WTC11 (cell line): ENCODE results near the gene NFATC3. TPM values are rescaled to one million over a fixed set of nuclear protein-coding genes. Genes with fewer than 3 reads are reported as not detected.

Source experiments
- ATAC-seq: fragments of 200-7000 bp; cut with Tn5 transposase; 2 replicates; pipeline ENCODE4 v1.10.0; 2021; ENCODE audit warnings: mild to moderate bottlenecking, moderate library complexity
- CTCF ChIA-PET: fragments of 300-600 bp; sonication (Branson Sonifier 250); formaldehyde crosslinking; loops from one replicate; lab custom pipeline; 2021; ENCODE audit warnings: antibody characterized with exemption; lab: Charles Lee
- POLR2A ChIA-PET: fragments of 350-600 bp; sonication (Branson Sonifier 250); formaldehyde crosslinking; loops from one replicate; lab custom pipeline; 2021; ENCODE audit warnings: antibody characterized with exemption; lab: Charles Lee
- DNase-seq: peaks from one replicate; pipeline ENCODE4 v3.0.0; 2021; ENCODE audit warnings: low spot score
- H3K27ac Mint-ChIP-seq: 2 replicates; pipeline ENCODE4 v1.8.0; 2021; ENCODE audit warnings: mixed read lengths
- H3K27me3 Mint-ChIP-seq: 2 replicates; pipeline ENCODE4 v1.8.0; 2021; ENCODE audit warnings: low read depth, mild to moderate bottlenecking, moderate library complexity, mixed read lengths
- H3K36me3 Mint-ChIP-seq: 2 replicates; pipeline ENCODE4 v1.8.0; 2021; ENCODE audit warnings: mixed read lengths
- H3K4me1 Mint-ChIP-seq: 2 replicates; pipeline ENCODE4 v1.8.0; 2022; ENCODE audit warnings: mixed read lengths
- H3K4me3 Mint-ChIP-seq: 2 replicates; pipeline ENCODE4 v1.8.0; 2021; ENCODE audit warnings: mild to moderate bottlenecking, moderate library complexity, mixed read lengths
- H3K9me3 Mint-ChIP-seq: 2 replicates; pipeline ENCODE4 v1.8.0; 2021; ENCODE audit warnings: mixed read lengths
- ATF1 ChIP-seq: sonication (generic); formaldehyde crosslinking; IDR thresholded peaks from 2 replicates; pipeline ENCODE4 v1.8.1; 2023; ENCODE audit warnings: mild to moderate bottlenecking, moderate library complexity, missing genetic modification reagents
- CREB1 ChIP-seq: sonication (generic); formaldehyde crosslinking; IDR thresholded peaks from 2 replicates; pipeline ENCODE4 v1.8.0; 2023; ENCODE audit warnings: mild to moderate bottlenecking, missing genetic modification reagents
- ELF4 ChIP-seq: sonication (generic); formaldehyde crosslinking; IDR thresholded peaks from 2 replicates; pipeline ENCODE4 v1.8.1; 2022; ENCODE audit warnings: low read depth, mild to moderate bottlenecking, moderate library complexity, missing genetic modification reagents
- FOXJ3 ChIP-seq: sonication (generic); formaldehyde crosslinking; IDR thresholded peaks from 2 replicates; pipeline ENCODE4 v1.9.0; 2021; ENCODE audit warnings: missing genetic modification reagents, mild to moderate bottlenecking, borderline replicate concordance
- GABPB1 ChIP-seq: sonication (generic); formaldehyde crosslinking; IDR thresholded peaks from 2 replicates; pipeline ENCODE4 v1.8.1; 2023; ENCODE audit warnings: mild to moderate bottlenecking, missing genetic modification reagents
- IRF2 ChIP-seq: sonication (generic); formaldehyde crosslinking; IDR thresholded peaks from 2 replicates; pipeline ENCODE4 v1.8.0; 2022; ENCODE audit warnings: low read depth, missing genetic modification reagents, borderline replicate concordance
- MXD4 ChIP-seq: fragments of 250-450 bp; sonication (Bioruptor Pico); IDR thresholded peaks from 2 replicates; pipeline ENCODE4 v1.8.0; 2021; ENCODE audit warnings: mild to moderate bottlenecking, moderate library complexity, borderline replicate concordance
- NR2C2 ChIP-seq: sonication (generic); formaldehyde crosslinking; IDR thresholded peaks from 2 replicates; pipeline ENCODE4 v1.8.0; 2022; ENCODE audit warnings: mild to moderate bottlenecking, missing genetic modification reagents
- NR3C1 ChIP-seq: sonication (generic); formaldehyde crosslinking; conservative IDR thresholded peaks from 2 replicates; pipeline ENCODE4 v1.8.1; 2023; ENCODE audit warnings: low read depth, mild to moderate bottlenecking, missing genetic modification reagents
- RORB ChIP-seq: fragments of 250-450 bp; sonication (Bioruptor Pico); IDR thresholded peaks from 2 replicates; pipeline ENCODE4 v1.9.0; 2021; ENCODE audit warnings: mild to moderate bottlenecking
- SOX15 ChIP-seq: fragments of 250-450 bp; sonication (Bioruptor Pico); IDR thresholded peaks from 2 replicates; pipeline ENCODE4 v1.9.0; 2021; ENCODE audit warnings: mild to moderate bottlenecking
- ZNF416 ChIP-seq: fragments of 250-450 bp; sonication (Bioruptor Pico); IDR thresholded peaks from 2 replicates; pipeline ENCODE4 v1.9.0; 2021; ENCODE audit warnings: mild to moderate bottlenecking, inconsistent platforms
- total RNA-seq: library from RNA; stranded (reverse); gene quantifications from 3 replicates; pipeline ENCODE4 v1.2.3, GENCODE V29; 2021
- TF ChIP-seq, protein P1 (sequence below): fragments of 250-450 bp; sonication (Bioruptor Pico); IDR thresholded peaks from 2 replicates; pipeline ENCODE4 v1.9.0; 2021; ENCODE audit warnings: mild to moderate bottlenecking
- TF ChIP-seq, protein P2 (sequence below): sonication (generic); formaldehyde crosslinking; IDR thresholded peaks from 2 replicates; pipeline ENCODE4 v1.8.1; 2022; ENCODE audit warnings: low read depth, missing genetic modification reagents, borderline replicate concordance
- TF ChIP-seq, protein P3 (sequence below): sonication (generic); formaldehyde crosslinking; IDR thresholded peaks from 2 replicates; pipeline ENCODE4 v1.8.0; 2022; ENCODE audit warnings: mild to moderate bottlenecking, missing genetic modification reagents
- TF ChIP-seq, protein P4 (sequence below): fragments of 250-450 bp; sonication (Bioruptor Pico); conservative IDR thresholded peaks from 2 replicates; pipeline ENCODE4 v1.9.0; 2021; ENCODE audit warnings: mild to moderate bottlenecking
- TF ChIP-seq, protein P5 (sequence below): sonication (generic); formaldehyde crosslinking; IDR thresholded peaks from 2 replicates; pipeline ENCODE4 v1.8.1; 2023; ENCODE audit warnings: mild to moderate bottlenecking, missing genetic modification reagents
- TF ChIP-seq, protein P6 (sequence below): sonication (generic); formaldehyde crosslinking; conservative IDR thresholded peaks from 2 replicates; pipeline ENCODE4 v1.8.1; 2022; ENCODE audit warnings: mild to moderate bottlenecking, missing genetic modification reagents
- TF ChIP-seq, protein P7 (sequence below): fragments of 250-450 bp; sonication (Bioruptor Pico); IDR thresholded peaks from 2 replicates; pipeline ENCODE4 v2.1.2; 2022; ENCODE audit warnings: mild to moderate bottlenecking, moderate library complexity
- TF ChIP-seq, protein P8 (sequence below): sonication (generic); formaldehyde crosslinking; IDR thresholded peaks from 2 replicates; pipeline ENCODE4 v1.8.0; 2023; ENCODE audit warnings: mild to moderate bottlenecking, missing genetic modification reagents

The NFATC3 gene
- total RNA-seq, 1 experiment from 2014 or later = 34.6 TPM

DNA sequence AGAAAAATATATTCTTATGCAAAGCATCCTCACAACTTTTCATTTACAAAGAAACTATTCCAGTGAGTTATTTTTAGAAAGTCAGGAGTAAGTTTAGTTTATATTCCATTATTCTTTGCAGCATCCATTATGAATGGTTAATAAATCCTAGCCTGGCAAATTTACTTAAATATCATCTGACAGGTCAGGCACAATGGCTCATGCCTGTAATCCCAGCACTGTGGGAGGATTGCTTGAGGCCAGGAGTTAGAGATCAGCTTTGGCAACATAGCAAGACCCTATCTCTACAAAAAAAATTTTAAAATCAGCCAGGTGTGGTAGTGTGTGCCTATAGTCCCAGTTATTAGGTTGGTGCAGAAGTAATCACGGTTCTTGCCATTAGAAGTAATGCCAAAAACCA, 137.9 kb downstream of the NFATC3 start:
- H3K9me3 Mint-ChIP-seq = no peaks in the 10 kb centered on the region
- H3K27ac Mint-ChIP-seq = no peak overlapping the region
- CTCF ChIA-PET = interaction anchor here (1.5 kb wide), 1 partner anchor 12 kb away, joined by 4 read pairs; no protein-coding TSS in a partner anchor
- peaks cover 15% of the 10 kb centered on the region for H3K4me1 Mint-ChIP-seq
- POLR2A ChIA-PET = no interaction called here
- no peak for TF ChIP-seq CREB1 (CRISPR knock-in tag)
- TF ChIP-seq ELF4 = no peak
- TF ChIP-seq, protein P1, sequence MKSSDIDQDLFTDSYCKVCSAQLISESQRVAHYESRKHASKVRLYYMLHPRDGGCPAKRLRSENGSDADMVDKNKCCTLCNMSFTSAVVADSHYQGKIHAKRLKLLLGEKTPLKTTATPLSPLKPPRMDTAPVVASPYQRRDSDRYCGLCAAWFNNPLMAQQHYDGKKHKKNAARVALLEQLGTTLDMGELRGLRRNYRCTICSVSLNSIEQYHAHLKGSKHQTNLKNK (CRISPR knock-in tag) = no peak
- TF ChIP-seq, protein P2, sequence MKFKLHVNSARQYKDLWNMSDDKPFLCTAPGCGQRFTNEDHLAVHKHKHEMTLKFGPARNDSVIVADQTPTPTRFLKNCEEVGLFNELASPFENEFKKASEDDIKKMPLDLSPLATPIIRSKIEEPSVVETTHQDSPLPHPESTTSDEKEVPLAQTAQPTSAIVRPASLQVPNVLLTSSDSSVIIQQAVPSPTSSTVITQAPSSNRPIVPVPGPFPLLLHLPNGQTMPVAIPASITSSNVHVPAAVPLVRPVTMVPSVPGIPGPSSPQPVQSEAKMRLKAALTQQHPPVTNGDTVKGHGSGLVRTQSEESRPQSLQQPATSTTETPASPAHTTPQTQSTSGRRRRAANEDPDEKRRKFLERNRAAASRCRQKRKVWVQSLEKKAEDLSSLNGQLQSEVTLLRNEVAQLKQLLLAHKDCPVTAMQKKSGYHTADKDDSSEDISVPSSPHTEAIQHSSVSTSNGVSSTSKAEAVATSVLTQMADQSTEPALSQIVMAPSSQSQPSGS (CRISPR knock-in tag) = no peak
- TF ChIP-seq, protein P3, sequence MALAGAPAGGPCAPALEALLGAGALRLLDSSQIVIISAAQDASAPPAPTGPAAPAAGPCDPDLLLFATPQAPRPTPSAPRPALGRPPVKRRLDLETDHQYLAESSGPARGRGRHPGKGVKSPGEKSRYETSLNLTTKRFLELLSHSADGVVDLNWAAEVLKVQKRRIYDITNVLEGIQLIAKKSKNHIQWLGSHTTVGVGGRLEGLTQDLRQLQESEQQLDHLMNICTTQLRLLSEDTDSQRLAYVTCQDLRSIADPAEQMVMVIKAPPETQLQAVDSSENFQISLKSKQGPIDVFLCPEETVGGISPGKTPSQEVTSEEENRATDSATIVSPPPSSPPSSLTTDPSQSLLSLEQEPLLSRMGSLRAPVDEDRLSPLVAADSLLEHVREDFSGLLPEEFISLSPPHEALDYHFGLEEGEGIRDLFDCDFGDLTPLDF (CRISPR knock-in tag) = no peak
- TF ChIP-seq, protein P4, sequence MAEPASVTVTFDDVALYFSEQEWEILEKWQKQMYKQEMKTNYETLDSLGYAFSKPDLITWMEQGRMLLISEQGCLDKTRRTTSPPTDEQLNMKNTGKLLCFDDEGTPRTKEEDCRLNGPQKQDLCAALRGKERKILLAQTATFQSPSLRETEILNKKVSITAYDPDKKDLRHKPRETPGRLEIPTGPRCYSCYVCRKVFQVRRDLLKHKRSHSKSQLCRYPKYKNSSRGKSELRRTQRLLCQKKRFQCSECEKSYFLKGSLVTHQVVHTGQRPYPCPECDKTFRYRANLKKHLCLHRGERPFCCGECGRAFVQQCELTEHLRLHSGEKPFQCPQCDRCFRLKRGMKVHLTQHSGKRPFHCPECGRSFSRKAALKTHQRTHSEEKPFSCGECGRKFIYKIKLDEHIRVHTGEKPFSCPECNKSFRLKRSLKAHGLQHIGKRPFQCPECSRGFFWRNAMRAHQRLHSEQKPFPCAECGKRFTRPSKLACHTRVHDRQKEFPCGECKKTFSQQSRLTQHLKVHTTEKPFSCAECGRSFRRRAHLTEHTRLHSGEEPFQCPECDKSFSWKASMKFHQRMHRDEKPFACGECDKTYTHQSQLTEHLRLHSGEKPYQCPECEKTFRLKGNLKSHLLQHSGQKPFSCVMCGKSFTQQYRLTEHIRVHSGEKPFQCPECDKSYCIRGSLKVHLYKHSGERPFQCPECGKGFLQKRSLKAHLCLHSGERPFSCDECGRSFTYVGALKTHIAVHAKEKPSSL = no peak
- no peak for TF ChIP-seq FOXJ3 (CRISPR knock-in tag)
- TF ChIP-seq, protein P5, sequence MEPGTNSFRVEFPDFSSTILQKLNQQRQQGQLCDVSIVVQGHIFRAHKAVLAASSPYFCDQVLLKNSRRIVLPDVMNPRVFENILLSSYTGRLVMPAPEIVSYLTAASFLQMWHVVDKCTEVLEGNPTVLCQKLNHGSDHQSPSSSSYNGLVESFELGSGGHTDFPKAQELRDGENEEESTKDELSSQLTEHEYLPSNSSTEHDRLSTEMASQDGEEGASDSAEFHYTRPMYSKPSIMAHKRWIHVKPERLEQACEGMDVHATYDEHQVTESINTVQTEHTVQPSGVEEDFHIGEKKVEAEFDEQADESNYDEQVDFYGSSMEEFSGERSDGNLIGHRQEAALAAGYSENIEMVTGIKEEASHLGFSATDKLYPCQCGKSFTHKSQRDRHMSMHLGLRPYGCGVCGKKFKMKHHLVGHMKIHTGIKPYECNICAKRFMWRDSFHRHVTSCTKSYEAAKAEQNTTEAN (CRISPR knock-in tag) = no peak
- TF ChIP-seq ATF1 (CRISPR knock-in tag) = no peak
- TF ChIP-seq IRF2 = no peak
- no peak for TF ChIP-seq RORB
- TF ChIP-seq, protein P6, sequence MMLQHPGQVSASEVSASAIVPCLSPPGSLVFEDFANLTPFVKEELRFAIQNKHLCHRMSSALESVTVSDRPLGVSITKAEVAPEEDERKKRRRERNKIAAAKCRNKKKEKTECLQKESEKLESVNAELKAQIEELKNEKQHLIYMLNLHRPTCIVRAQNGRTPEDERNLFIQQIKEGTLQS (CRISPR knock-in tag) = no peak
- no peak for TF ChIP-seq GABPB1 (CRISPR knock-in tag)
- TF ChIP-seq SOX15 (CRISPR knock-in tag) = no peak
- no peak for TF ChIP-seq NR2C2 (CRISPR knock-in tag)
- TF ChIP-seq MXD4 = no peak
- TF ChIP-seq, protein P7, sequence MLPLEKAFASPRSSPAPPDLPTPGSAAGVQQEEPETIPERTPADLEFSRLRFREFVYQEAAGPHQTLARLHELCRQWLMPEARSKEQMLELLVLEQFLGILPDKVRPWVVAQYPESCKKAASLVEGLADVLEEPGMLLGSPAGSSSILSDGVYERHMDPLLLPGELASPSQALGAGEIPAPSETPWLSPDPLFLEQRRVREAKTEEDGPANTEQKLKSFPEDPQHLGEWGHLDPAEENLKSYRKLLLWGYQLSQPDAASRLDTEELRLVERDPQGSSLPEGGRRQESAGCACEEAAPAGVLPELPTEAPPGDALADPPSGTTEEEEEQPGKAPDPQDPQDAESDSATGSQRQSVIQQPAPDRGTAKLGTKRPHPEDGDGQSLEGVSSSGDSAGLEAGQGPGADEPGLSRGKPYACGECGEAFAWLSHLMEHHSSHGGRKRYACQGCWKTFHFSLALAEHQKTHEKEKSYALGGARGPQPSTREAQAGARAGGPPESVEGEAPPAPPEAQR (CRISPR knock-in tag) = no peak
- TF ChIP-seq, protein P8, sequence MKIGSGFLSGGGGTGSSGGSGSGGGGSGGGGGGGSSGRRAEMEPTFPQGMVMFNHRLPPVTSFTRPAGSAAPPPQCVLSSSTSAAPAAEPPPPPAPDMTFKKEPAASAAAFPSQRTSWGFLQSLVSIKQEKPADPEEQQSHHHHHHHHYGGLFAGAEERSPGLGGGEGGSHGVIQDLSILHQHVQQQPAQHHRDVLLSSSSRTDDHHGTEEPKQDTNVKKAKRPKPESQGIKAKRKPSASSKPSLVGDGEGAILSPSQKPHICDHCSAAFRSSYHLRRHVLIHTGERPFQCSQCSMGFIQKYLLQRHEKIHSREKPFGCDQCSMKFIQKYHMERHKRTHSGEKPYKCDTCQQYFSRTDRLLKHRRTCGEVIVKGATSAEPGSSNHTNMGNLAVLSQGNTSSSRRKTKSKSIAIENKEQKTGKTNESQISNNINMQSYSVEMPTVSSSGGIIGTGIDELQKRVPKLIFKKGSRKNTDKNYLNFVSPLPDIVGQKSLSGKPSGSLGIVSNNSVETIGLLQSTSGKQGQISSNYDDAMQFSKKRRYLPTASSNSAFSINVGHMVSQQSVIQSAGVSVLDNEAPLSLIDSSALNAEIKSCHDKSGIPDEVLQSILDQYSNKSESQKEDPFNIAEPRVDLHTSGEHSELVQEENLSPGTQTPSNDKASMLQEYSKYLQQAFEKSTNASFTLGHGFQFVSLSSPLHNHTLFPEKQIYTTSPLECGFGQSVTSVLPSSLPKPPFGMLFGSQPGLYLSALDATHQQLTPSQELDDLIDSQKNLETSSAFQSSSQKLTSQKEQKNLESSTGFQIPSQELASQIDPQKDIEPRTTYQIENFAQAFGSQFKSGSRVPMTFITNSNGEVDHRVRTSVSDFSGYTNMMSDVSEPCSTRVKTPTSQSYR (CRISPR knock-in tag) = no peak
- TF ChIP-seq ZNF416 = no peak
- TF ChIP-seq NR3C1 (CRISPR knock-in tag) = no peak
- H3K36me3 Mint-ChIP-seq = no peaks in the 10 kb centered on the region
- H3K27me3 Mint-ChIP-seq = no peaks in the 10 kb centered on the region
- ATAC-seq = no peak
- H3K4me3 Mint-ChIP-seq = no peak overlapping the region
- DNase-seq = no peak
